ENCODE results near the gene CBX2. TPM values are rescaled to one million over a fixed set of nuclear protein-coding genes. Genes with fewer than 3 reads are reported as not detected.

CBX2 gene
- 1 to 10 TPM in 1 of 3 donors, under 1 TPM in 1, not detected in 1; 0.18 to 1.3 TPM for total RNA-seq
- 0.14 TPM for total RNA-seq (2013)

GRCh38 chr17:79777894-79778503 is at the start of gene CBX2:
Gene CBX2, plus strand, starts transcription at chr17:79778148. Its CDS starts 88 bp downstream, at chr17:79778236.
- intact Hi-C loops (cut with micrococcal nuclease): no loop called here
- Mint-ChIP-seq H3K4me1 (peaks cover 13% of the 10 kb centered on the region in 2 donors), H3K4me3 (peak within 1 kb of the TSS; percentile 91), H3K27me3 (ENCODE audit: low read depth in 2 of 2) (peaks cover 64 to 73% of the 10 kb centered on the region in 2 donors), H3K27ac (peak within 1 kb of the TSS; percentile 69 to 84), H3K9me3 (no peaks in the 10 kb centered on the region), H3K36me3 (no peaks in the 10 kb centered on the region)
- Histone ChIP-seq H3K4me3 (ENCODE audit: low read length) (peak within 1 kb of the TSS; percentile 28), H3K9me3 (ENCODE audit: control insufficient read depth, insufficient read depth, low read length) (no peaks in the 10 kb centered on the region), H3K4me1 (ENCODE audit: control insufficient read depth, insufficient read depth, low read length) (peaks cover 18% of the 10 kb centered on the region), H3K27ac (ENCODE audit: low read length) (no peak within 1 kb of the TSS), H3K27me3 (ENCODE audit: control insufficient read depth, insufficient read depth, low read length) (peaks cover 40% of the 10 kb centered on the region), H3K36me3 (ENCODE audit: control insufficient read depth, insufficient read depth, low read length) (no peaks in the 10 kb centered on the region)
- WGBS (ENCODE audit: insufficient coverage): under 1% methylated on average over 92 of the region's 96 CpGs
- TF ChIP-seq CTCF (IDR thresholded peaks at IDR 0.05): no peak
- DNase-seq (peak; percentile 78 to 88), ATAC-seq (peak; percentile 88 to 95 (median 92))

DNA sequence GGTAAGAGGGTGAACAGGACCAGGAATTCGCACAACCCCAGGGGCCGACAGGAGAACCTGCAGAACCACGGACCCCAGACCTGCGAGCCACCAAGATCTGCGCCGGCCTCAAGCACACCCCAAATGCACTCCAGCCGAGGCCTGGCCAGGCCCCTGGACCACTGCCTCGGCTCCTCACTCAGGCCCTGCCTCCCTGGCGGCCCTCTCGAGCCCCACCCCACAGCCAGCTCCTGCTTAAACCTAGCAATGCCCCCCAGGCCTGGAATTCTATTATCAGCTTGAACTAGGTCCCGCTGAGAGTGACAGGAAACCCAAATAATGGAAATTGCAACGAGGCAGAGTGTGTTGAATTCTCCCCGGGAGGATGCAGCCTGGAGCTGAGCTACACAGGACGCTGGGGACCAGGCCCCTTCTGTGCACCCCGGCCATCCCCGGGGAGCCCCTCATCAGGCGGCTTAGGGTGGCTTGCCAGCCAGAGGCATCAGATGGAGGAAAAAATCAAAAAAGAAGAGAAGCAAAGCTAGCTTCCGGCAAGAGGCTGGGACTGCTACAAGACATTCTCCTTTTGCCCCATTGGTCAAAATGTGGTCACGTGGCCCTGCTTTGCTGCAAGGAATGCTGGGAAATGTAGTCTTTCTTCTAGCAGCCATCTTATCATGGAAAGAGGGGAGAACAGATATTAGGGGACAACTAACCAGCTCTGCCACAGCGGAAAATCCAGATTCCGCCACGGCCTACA is 49.6 kb upstream of the CBX2 start:
- no peaks in the 10 kb centered on the region for H3K27me3 Mint-ChIP-seq (ENCODE audit: low read depth in 2 of 2)
- intact Hi-C loops (cut with micrococcal nuclease): no loop called here
- Histone ChIP-seq H3K4me1 (ENCODE audit: control insufficient read depth, insufficient read depth, low read length) (peaks cover 25% of the 10 kb centered on the region), H3K9me3 (ENCODE audit: control insufficient read depth, insufficient read depth, low read length) (no peaks in the 10 kb centered on the region), H3K4me3 (ENCODE audit: low read length) (peak overlapping the region; percentile 45), H3K27ac (ENCODE audit: low read length) (peak overlapping the region; percentile 70), H3K27me3 (ENCODE audit: control insufficient read depth, insufficient read depth, low read length) (no peaks in the 10 kb centered on the region), H3K36me3 (ENCODE audit: control insufficient read depth, insufficient read depth, low read length) (no peaks in the 10 kb centered on the region)
- 55% methylated on average over 22 of the region's 22 CpGs for WGBS (ENCODE audit: insufficient coverage)
- peak; percentile 77 to 94 for DNase-seq
- H3K4me3 Mint-ChIP-seq: peak overlapping the region; percentile 76
- TF ChIP-seq CTCF (IDR thresholded peaks at IDR 0.05): no peak
- ATAC-seq: peak; percentile 74 to 94 (median 92)
- peaks cover 18% of the 10 kb centered on the region in 2 donors for H3K4me1 Mint-ChIP-seq
- no peaks in the 10 kb centered on the region for H3K36me3 Mint-ChIP-seq
- peak overlapping the region; percentile 72 to 85 for H3K27ac Mint-ChIP-seq
- H3K9me3 Mint-ChIP-seq: no peaks in the 10 kb centered on the region

DNA sequence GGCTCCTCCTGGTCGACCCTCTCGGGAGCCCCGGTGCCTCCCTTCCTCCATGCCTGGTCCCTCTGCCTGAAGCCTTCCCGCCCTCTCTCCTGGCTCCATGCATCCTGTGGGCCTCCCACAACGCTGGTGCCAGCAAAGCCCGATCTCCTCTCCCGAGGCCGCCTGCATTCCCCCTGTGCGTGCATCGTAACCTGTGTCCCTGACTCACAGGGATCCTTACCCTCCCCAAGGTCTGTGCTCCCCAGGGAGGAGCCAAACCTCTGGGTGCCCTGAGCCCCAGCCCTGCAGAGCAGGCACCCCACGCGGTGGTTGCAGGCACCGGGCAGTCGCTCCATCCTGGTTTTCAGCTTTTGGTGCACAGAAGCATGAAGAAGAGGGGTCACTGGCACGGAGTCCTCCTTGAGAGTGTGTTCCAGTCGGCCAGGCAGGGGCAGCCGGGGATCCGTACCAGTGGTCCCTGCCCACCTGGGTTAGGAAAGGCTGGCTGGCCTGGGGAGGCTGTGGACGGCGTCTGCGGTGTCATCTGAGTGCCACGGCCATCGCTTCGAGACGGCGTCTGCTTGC is 49.0 kb upstream of the CBX2 start:
- intact Hi-C loops (cut with micrococcal nuclease): no loop called here
- H3K4me3 Mint-ChIP-seq: peak overlapping the region; percentile 13

More for the DNA sequence above, 49.0 kb upstream of the CBX2 start:
- Mint-ChIP-seq H3K27me3 (ENCODE audit: low read depth in 2 of 2) (no peaks in the 10 kb centered on the region), H3K9me3 (no peaks in the 10 kb centered on the region), H3K27ac (no peak overlapping the region), H3K4me1 (peaks cover 18 to 20% of the 10 kb centered on the region in 2 donors), H3K36me3 (no peaks in the 10 kb centered on the region)
- ATAC-seq (no peak), DNase-seq (no peak)
- WGBS (ENCODE audit: insufficient coverage): 84% methylated on average over 26 of the region's 26 CpGs
- no peaks in the 10 kb centered on the region for H3K27me3 ChIP-seq (ENCODE audit: control insufficient read depth, insufficient read depth, low read length)
- H3K27ac ChIP-seq (ENCODE audit: low read length): peak overlapping the region; percentile 70
- no peaks in the 10 kb centered on the region for H3K36me3 ChIP-seq (ENCODE audit: control insufficient read depth, insufficient read depth, low read length)
- peaks cover 27% of the 10 kb centered on the region for H3K4me1 ChIP-seq (ENCODE audit: control insufficient read depth, insufficient read depth, low read length)
- peak overlapping the region; percentile 45 for H3K4me3 ChIP-seq (ENCODE audit: low read length)
- H3K9me3 ChIP-seq (ENCODE audit: control insufficient read depth, insufficient read depth, low read length): no peaks in the 10 kb centered on the region
- no peak for TF ChIP-seq CTCF (IDR thresholded peaks at IDR 0.05)
